Psoas muscle (tissue), 8 donors: ENCODE measurements around the gene MFSD6. TPM values are rescaled to one million over a fixed set of nuclear protein-coding genes. Genes with fewer than 3 reads are reported as not detected.

ENCODE experiments used
- ATAC-seq, 4 donors: fragments of 200-7000 bp; cut with Tn5 transposase; one replicate each; pipeline ENCODE4 v1.9.1; 2020; ENCODE audit warnings: moderate library complexity in 3 of 4, mild to moderate bottlenecking in 2 of 4
- DNase-seq, 2 donors: peaks; one replicate each; pipeline ENCODE4 v3.0.0-alpha.2; 2020
- H3K27ac ChIP-seq: fragments of 200-600 bp; one replicate; pipeline ENCODE4 v1.8.0; 2022
- H3K27me3 ChIP-seq, 3 donors: fragments of 200-600 bp in 1 of 3; one replicate each; pipeline versions ENCODE4 v1.6.1 to v1.8.0; 2013 to 2022; ENCODE audit warnings: low read length in 2 of 3, mild to moderate bottlenecking in 2 of 3, moderate library complexity in 1 of 3; ENCODE audit not compliant: insufficient read depth in 3 of 3
- H3K36me3 ChIP-seq, 2 donors: fragments of 200-600 bp in 1 of 2; one replicate each; pipeline versions ENCODE4 v1.6.1 to v1.8.0; 2013 to 2022; ENCODE audit warnings: low read depth in 1 of 2, mild to moderate bottlenecking in 1 of 2, moderate library complexity in 1 of 2; ENCODE audit not compliant: insufficient read depth in 1 of 2
- H3K4me1 ChIP-seq: fragments of 200-600 bp; one replicate; pipeline ENCODE4 v1.8.0; 2022
- H3K4me3 ChIP-seq: fragments of 200-600 bp; one replicate; pipeline ENCODE4 v1.8.0; 2022; ENCODE audit warnings: mild to moderate bottlenecking
- H3K9me3 ChIP-seq: fragments of 200-600 bp; one replicate; pipeline ENCODE4 v1.8.0; 2022
- CTCF ChIP-seq: fragments of 200-600 bp; IDR thresholded peaks from one replicate; pipeline ENCODE4 v1.8.0; 2022; ENCODE audit warnings: antibody characterized with exemption
- WGBS, 3 donors: extraction: QIAGEN DNeasy Blood & Tissue Kit; methylation state at CpG; one replicate each; pipeline versions ENCODE4 v1.1.6 to v1.1.7; 2013; 5-methylcytosine and 5-hydroxymethylcytosine counted together
- intact Hi-C, 2 donors: fragments of 100-400 bp; cut with DNase I; formaldehyde crosslinking; loops; one replicate each; pipeline versions ENCODE4 v1.11.0 to v1.14.2; 2022
- polyA plus RNA-seq, 3 donors: library from polyadenylated mRNA; stranded (reverse); fragments of 200-250 nt; gene quantifications; one replicate each; pipeline ENCODE4 v1.2.3, GENCODE V29; 2013
- total RNA-seq, 4 donors: library from RNA; stranded (reverse); fragmentation: NEBNext Ultra II Directional in 2 of 4; extraction: Animal tissue kit (Norgen Biotek cat#: 25700) in 2 of 4; gene quantifications; one replicate each; pipeline versions ENCODE4 v1.2.1 to v1.2.4, GENCODE V29; 2021 to 2023
- donor health status: healthy with polysubstance abuse.
- donor health status: DM: no; HTN: no; CAD: no; lungs with moderate emphysema.
- donor health status: Bipolar disorder and iron deficiency.
- donor health status: healthy.
- donor health status: DM: yes; HTN: yes; CAD: no.
- donor health status: DM: no; HTN: no; CAD: no.
- donor health status: DM: no; HTN: no; CAD: no.
- donor health status: DM: yes; HTN: yes; CAD: no.

The MFSD6 gene
- total and polyA plus RNA-seq, 7 donors: 2.6 to 9.4 (median 5.0) TPM

GRCh38 chr2:190524928-190525327 lies 116.8 kb downstream of the MFSD6 start:
- intact Hi-C loops: no loop called here
- Histone ChIP-seq H3K27ac (no peak overlapping the region), H3K4me3 (no peak overlapping the region), H3K27me3 (no peaks in the 10 kb centered on the region), H3K36me3 (no peaks in the 10 kb centered on the region), H3K4me1 (no peaks in the 10 kb centered on the region), H3K9me3 (no peaks in the 10 kb centered on the region)
- no peak for TF ChIP-seq CTCF
- ATAC-seq (no peak), DNase-seq (no peak)

- Histone ChIP-seq H3K9me3 (no peaks in the 10 kb centered on the region), H3K27ac (no peak overlapping the region), H3K36me3 (no peaks in the 10 kb centered on the region), H3K4me3 (no peak overlapping the region), H3K27me3 (no peaks in the 10 kb centered on the region), H3K4me1 (no peaks in the 10 kb centered on the region)
- TF ChIP-seq CTCF: no peak
- 93 to 94% (median 94%) methylated on average over 4 of the region's 4 CpGs for WGBS, 3 donors
- intact Hi-C loops: no loop called here
- ATAC-seq (no peak), DNase-seq (no peak)
Observed at GRCh38 chr2:190526105-190526750, 118.1 kb downstream of the MFSD6 start.

GRCh38 chr2:190527214-190527613 lies 119.1 kb downstream of the MFSD6 start:
- no peak for ATAC-seq
- no peaks in the 10 kb centered on the region for H3K9me3 ChIP-seq
- no peak overlapping the region for H3K27ac ChIP-seq
- WGBS, 3 donors: 93 to 98% (median 97%) methylated on average over 4 of the region's 4 CpGs
- H3K36me3 ChIP-seq: no peaks in the 10 kb centered on the region
- no peak for DNase-seq
- H3K4me3 ChIP-seq: no peak overlapping the region
- no peaks in the 10 kb centered on the region for H3K27me3 ChIP-seq
- no peaks in the 10 kb centered on the region for H3K4me1 ChIP-seq
- intact Hi-C loops: no loop called here
- no peak for TF ChIP-seq CTCF

GRCh38 chr2:190527918-190528317 lies 119.8 kb downstream of the MFSD6 start:
- Histone ChIP-seq H3K27me3 (no peaks in the 10 kb centered on the region), H3K4me1 (no peaks in the 10 kb centered on the region), H3K9me3 (no peaks in the 10 kb centered on the region), H3K4me3 (no peak overlapping the region), H3K27ac (no peak overlapping the region), H3K36me3 (no peaks in the 10 kb centered on the region)
- TF ChIP-seq CTCF: no peak
- DNase-seq: no peak
- no peak for ATAC-seq
- intact Hi-C loops: no loop called here

GRCh38 chr2:190528521-190529001 lies 120.4 kb downstream of the MFSD6 start:
- intact Hi-C loops: no loop called here
- H3K27me3 ChIP-seq: no peaks in the 10 kb centered on the region
- H3K4me1 ChIP-seq: no peaks in the 10 kb centered on the region
- 87 to 95% (median 93%) methylated on average over 1 of the region's 1 CpG for WGBS, 3 donors
- TF ChIP-seq CTCF: no peak
- DNase-seq (no peak), ATAC-seq (peak in 1 of 4 donors; percentile 35)
- no peaks in the 10 kb centered on the region for H3K9me3 ChIP-seq
- H3K36me3 ChIP-seq: no peaks in the 10 kb centered on the region
- H3K27ac ChIP-seq: no peak overlapping the region
- no peak overlapping the region for H3K4me3 ChIP-seq
